Suppressor macrophage (primary cell): ENCODE measurements around the gene LIPC.
"Not testable (repeated sequence)": the region's sequence is repeated elsewhere in the genome, so short reads cannot be mapped to it uniquely, and the experiment has no call there.

Experiments
- DNase-seq, 4 experiments: peaks; one replicate each; pipeline ENCODE4 v3.0.0-alpha.2; 2020 to 2022

Gene LIPC

GRCh38 chr15:58585693-58586443 is 154.1 kb downstream of the LIPC start:
- DNase-seq = no peak

GRCh38 chr15:58587486-58587885 is 155.7 kb downstream of the LIPC start:
- DNase-seq = no peak

- DNase-seq = no peak
Observed at GRCh38 chr15:58588096-58588495, 156.3 kb downstream of the LIPC start.

GRCh38 chr15:58589047-58589446 is 157.3 kb downstream of the LIPC start:
- no peak for DNase-seq

GRCh38 chr15:58590236-58590635 is 158.4 kb downstream of the LIPC start:
- DNase-seq = no peak

GRCh38 chr15:58590926-58591325 is 159.1 kb downstream of the LIPC start:
- no peak for DNase-seq

GRCh38 chr15:58593870-58594269 is 162.1 kb downstream of the LIPC start:
- DNase-seq = peak in 1 of 4 experiments; percentile 16

- no peak for DNase-seq
Observed at GRCh38 chr15:58594898-58595297, 163.1 kb downstream of the LIPC start.

GRCh38 chr15:58595516-58596263 is 163.9 kb downstream of the LIPC start:
- peak in 1 of 4 experiments; percentile 46 for DNase-seq

GRCh38 chr15:58597943-58598828 is 166.4 kb downstream of the LIPC start:
- peak in 2 of 4 experiments; percentile 51 for DNase-seq

- DNase-seq = no peak
Observed at GRCh38 chr15:58598829-58599210, 167.0 kb downstream of the LIPC start.

GRCh38 chr15:58602823-58603222 is 171.0 kb downstream of the LIPC start:
- DNase-seq = no peak

- DNase-seq = not testable (repeated sequence)
Observed at GRCh38 chr15:58603927-58604326, 172.1 kb downstream of the LIPC start.

GRCh38 chr15:58604455-58604923 is 172.7 kb downstream of the LIPC start:
- no peak for DNase-seq

- DNase-seq = peak; percentile 46 to 71 (median 64)
Observed at GRCh38 chr15:58605931-58606530, 174.2 kb downstream of the LIPC start.

- DNase-seq = no peak
Observed at GRCh38 chr15:58606577-58607080, 174.8 kb downstream of the LIPC start.

- peak in 1 of 4 experiments; percentile 41 for DNase-seq
Observed at GRCh38 chr15:58608129-58608590, 176.4 kb downstream of the LIPC start.

- no peak for DNase-seq
Observed at GRCh38 chr15:58608711-58609110, 176.9 kb downstream of the LIPC start.

GRCh38 chr15:58611731-58612676 is 180.2 kb downstream of the LIPC start:
- no peak for DNase-seq

- DNase-seq = no peak
Observed at GRCh38 chr15:58616171-58616570, 184.4 kb downstream of the LIPC start.
